Testis (tissue), 3 donors: ENCODE results near the gene FLNB. TPM values are rescaled to one million over a fixed set of nuclear protein-coding genes. Genes with fewer than 3 reads are reported as not detected.

Experiments
- DNase-seq: peaks from one replicate; pipeline ENCODE4 v3.0.0-alpha.2; 2019
- H3K27ac ChIP-seq, 2 donors: fragments of 200-600 bp; sonication (generic); one replicate each; pipeline ENCODE4 v1.5.1; 2019
- H3K27me3 ChIP-seq: fragments of 200-600 bp; sonication (generic); one replicate; pipeline ENCODE4 v1.5.1; 2019
- H3K36me3 ChIP-seq: fragments of 200-600 bp; sonication (generic); one replicate; pipeline ENCODE4 v1.5.1; 2017; ENCODE audit warnings: low read depth; ENCODE audit errors: missing control alignments
- H3K4me1 ChIP-seq: fragments of 200-600 bp; sonication (generic); one replicate; pipeline ENCODE4 v1.5.1; 2019
- H3K4me3 ChIP-seq, 2 donors: fragments of 200-600 bp; sonication (generic); one replicate each; pipeline ENCODE4 v1.5.1; 2017 to 2019
- H3K9me3 ChIP-seq: fragments of 200-600 bp; sonication (generic); one replicate; pipeline ENCODE4 v1.5.1; 2017
- POLR2A ChIP-seq: fragments of 450-650 bp; IDR thresholded peaks from one replicate; pipeline ENCODE4 v1.6.1; 2017; ENCODE audit warnings: antibody characterized with exemption, mild to moderate bottlenecking, moderate library complexity
- WGBS, 2 donors: methylation state at CpG; one replicate each; pipeline ENCODE4 v1.1.5; 2018; 5-methylcytosine and 5-hydroxymethylcytosine counted together
- intact Hi-C: fragments of 100-400 bp; cut with DNase I; formaldehyde crosslinking; loops from one replicate; pipeline ENCODE4 v1.15.1; 2023; ENCODE audit warnings: low total_unique reads
- polyA plus RNA-seq: library from polyadenylated mRNA; stranded (reverse); fragments of 350-450 nt; fragmentation: Illumina TruSeq; extraction: RNeasy Lipid Tissue Mini Kit (QIAGEN cat#74804); gene quantifications from one replicate; pipeline ENCODE4 v1.2.3, GENCODE V29; 2014; ENCODE audit warnings: low read depth, low replicate concordance; ENCODE audit not compliant: insufficient read depth
- total RNA-seq, 2 donors: library from RNA; depleted of rRNA; stranded (reverse); fragments of >200 nt; gene quantifications; one replicate each; pipeline ENCODE4 v1.2.3, GENCODE V29; 2016
- TF ChIP-seq, protein P1 (sequence below), 3 experiments: fragments of 450-650 bp in 2 of 3; fragments of 200-600 bp in 1 of 3; sonication (generic) in 1 of 3; IDR thresholded peaks; one replicate each; pipeline ENCODE4 v1.5.1; 2016 to 2019; ENCODE audit warnings: antibody characterized with exemption in 3 of 3, mild to moderate bottlenecking in 2 of 3, moderate library complexity in 1 of 3

FLNB gene
- total and polyA plus RNA-seq, 3 donors from 2014 or later: 105 to 199 (median 166) TPM

DNA sequence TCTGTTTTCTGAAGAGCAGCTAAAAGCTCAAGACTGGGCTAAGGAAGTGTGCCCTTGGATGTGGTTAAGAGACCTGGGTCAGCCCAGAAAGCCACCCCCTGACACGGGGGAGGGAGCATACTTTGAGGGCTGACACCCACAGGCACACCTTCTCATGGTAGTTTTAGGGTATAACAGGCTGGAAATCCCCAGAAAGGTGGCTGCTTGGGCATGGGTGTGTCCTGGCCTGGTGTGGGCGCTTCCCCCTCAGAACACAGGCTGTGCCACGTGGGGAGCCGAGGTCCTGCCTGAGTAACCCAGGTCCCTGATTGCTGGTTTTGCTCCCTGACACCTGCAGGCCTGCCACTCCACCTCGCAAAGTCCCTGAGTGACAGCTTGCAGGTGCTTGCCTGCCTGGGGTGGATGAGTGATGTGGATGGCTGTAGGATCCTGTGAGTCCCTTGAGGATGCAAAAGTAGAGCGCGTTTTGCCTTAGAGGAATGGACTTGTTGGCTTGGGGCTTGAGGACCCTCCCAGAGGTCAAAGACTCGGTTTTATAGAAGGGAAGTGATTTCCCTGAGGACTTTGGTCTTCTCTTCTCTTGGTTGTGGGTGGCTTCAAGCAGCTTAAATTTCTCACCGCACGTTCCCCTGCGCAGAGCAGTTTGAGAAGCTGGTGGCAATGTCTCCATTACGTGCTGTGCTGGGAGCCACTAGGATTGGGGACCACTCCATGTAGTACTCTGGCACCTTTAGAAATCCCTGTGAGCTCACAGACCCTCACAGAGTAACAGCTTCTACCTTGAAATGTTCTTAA lies 108.1 kb downstream of the FLNB start:
- TF ChIP-seq, protein P1, sequence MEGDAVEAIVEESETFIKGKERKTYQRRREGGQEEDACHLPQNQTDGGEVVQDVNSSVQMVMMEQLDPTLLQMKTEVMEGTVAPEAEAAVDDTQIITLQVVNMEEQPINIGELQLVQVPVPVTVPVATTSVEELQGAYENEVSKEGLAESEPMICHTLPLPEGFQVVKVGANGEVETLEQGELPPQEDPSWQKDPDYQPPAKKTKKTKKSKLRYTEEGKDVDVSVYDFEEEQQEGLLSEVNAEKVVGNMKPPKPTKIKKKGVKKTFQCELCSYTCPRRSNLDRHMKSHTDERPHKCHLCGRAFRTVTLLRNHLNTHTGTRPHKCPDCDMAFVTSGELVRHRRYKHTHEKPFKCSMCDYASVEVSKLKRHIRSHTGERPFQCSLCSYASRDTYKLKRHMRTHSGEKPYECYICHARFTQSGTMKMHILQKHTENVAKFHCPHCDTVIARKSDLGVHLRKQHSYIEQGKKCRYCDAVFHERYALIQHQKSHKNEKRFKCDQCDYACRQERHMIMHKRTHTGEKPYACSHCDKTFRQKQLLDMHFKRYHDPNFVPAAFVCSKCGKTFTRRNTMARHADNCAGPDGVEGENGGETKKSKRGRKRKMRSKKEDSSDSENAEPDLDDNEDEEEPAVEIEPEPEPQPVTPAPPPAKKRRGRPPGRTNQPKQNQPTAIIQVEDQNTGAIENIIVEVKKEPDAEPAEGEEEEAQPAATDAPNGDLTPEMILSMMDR (IDR thresholded peaks at IDR 0.05): no peak
- TF ChIP-seq POLR2A: no peak
- Histone ChIP-seq H3K4me1 (peaks cover 17% of the 10 kb centered on the region), H3K4me3 (no peak overlapping the region), H3K27ac (no peak overlapping the region), H3K36me3 (no peaks in the 10 kb centered on the region), H3K27me3 (no peaks in the 10 kb centered on the region), H3K9me3 (no peaks in the 10 kb centered on the region)
- intact Hi-C loops: no loop called here
- DNase-seq: no peak
- WGBS, 2 donors: 87% methylated on average over 12 of the region's 12 CpGs

GRCh38 chr3:58116985-58117384 lies 108.8 kb downstream of the FLNB start:
- no peaks in the 10 kb centered on the region for H3K9me3 ChIP-seq
- no peak overlapping the region for H3K4me3 ChIP-seq
- 60 to 80% methylated on average over 4 of the region's 4 CpGs for WGBS, 2 donors
- intact Hi-C loops: no loop called here
- no peak for DNase-seq
- H3K27me3 ChIP-seq: no peaks in the 10 kb centered on the region
- H3K27ac ChIP-seq: no peak overlapping the region
- TF ChIP-seq, protein P1 (IDR thresholded peaks at IDR 0.05): no peak
- TF ChIP-seq POLR2A: no peak
- peaks cover 17% of the 10 kb centered on the region for H3K4me1 ChIP-seq
- H3K36me3 ChIP-seq: no peaks in the 10 kb centered on the region

- Histone ChIP-seq H3K27ac (no peak overlapping the region), H3K4me3 (no peak overlapping the region), H3K9me3 (no peaks in the 10 kb centered on the region), H3K27me3 (no peaks in the 10 kb centered on the region), H3K4me1 (peaks cover 17% of the 10 kb centered on the region), H3K36me3 (no peaks in the 10 kb centered on the region)
- intact Hi-C loops: no loop called here
- peak; percentile 76 for DNase-seq
- TF ChIP-seq, protein P1 (IDR thresholded peaks at IDR 0.05): no peak
- 69 to 79% methylated on average over 14 of the region's 14 CpGs for WGBS, 2 donors
Measured at GRCh38 chr3:58117561-58118181, 109.4 kb downstream of the FLNB start.

DNA sequence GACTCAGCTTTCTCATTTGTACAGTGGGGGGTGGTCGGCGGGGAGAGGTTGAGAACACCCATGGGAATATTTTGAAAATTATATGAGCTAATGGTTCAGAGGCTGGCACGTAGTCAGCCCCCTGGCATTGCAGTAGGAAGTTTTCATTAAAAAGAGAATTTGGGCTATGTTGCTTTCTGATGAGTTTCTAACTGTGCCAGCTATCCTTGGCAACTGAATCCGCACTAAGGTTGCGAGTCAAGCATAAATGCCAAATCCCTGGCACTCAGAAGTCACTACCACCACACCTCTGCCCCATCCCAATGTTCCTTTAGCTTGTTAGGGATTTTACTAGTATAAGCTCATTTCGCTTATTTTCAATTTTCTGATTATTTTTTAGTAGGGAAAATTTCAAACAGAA lies 111.0 kb downstream of the FLNB start:
- intact Hi-C loops: no loop called here
- H3K9me3 ChIP-seq: no peaks in the 10 kb centered on the region
- no peak for DNase-seq
- TF ChIP-seq, protein P1 (IDR thresholded peaks at IDR 0.05): no peak
- TF ChIP-seq POLR2A: no peak
- WGBS, 2 donors: 88 to 97% methylated on average over 6 of the region's 6 CpGs
- no peak overlapping the region for H3K4me3 ChIP-seq
- H3K4me1 ChIP-seq: peaks cover 17% of the 10 kb centered on the region
- H3K27me3 ChIP-seq: no peaks in the 10 kb centered on the region
- H3K36me3 ChIP-seq: no peaks in the 10 kb centered on the region
- no peak overlapping the region for H3K27ac ChIP-seq
